GM18526 (cell line): ENCODE results near the gene MAP1B.

Source experiments
- POLR2A ChIP-seq: IDR thresholded peaks from 3 replicates; pipeline ENCODE4 v1.6.1; 2011; ENCODE audit not compliant: insufficient read length; ENCODE audit errors: extremely low read depth

MAP1B gene

GRCh38 chr5:72140711-72141110 lies 33.4 kb downstream of the MAP1B start:
- no peak for TF ChIP-seq POLR2A

GRCh38 chr5:72141440-72142355 lies 34.4 kb downstream of the MAP1B start:
- TF ChIP-seq POLR2A: no peak

- TF ChIP-seq POLR2A: no peak
Measured at GRCh38 chr5:72144762-72145161, 37.5 kb downstream of the MAP1B start.

- TF ChIP-seq POLR2A: no peak
Measured at GRCh38 chr5:72145348-72145747, 38.1 kb downstream of the MAP1B start.

GRCh38 chr5:72146056-72146455 lies 38.8 kb downstream of the MAP1B start:
- no peak for TF ChIP-seq POLR2A

GRCh38 chr5:72147569-72147968 lies 40.3 kb downstream of the MAP1B start:
- TF ChIP-seq POLR2A: no peak

- TF ChIP-seq POLR2A: no peak
Measured at GRCh38 chr5:72149742-72150141, 42.5 kb downstream of the MAP1B start.

GRCh38 chr5:72151169-72151568 lies 43.9 kb downstream of the MAP1B start:
- no peak for TF ChIP-seq POLR2A

- no peak for TF ChIP-seq POLR2A
Measured at GRCh38 chr5:72151646-72152045, 44.4 kb downstream of the MAP1B start.

GRCh38 chr5:72152545-72152944 lies 45.3 kb downstream of the MAP1B start:
- no peak for TF ChIP-seq POLR2A

- TF ChIP-seq POLR2A: no peak
Measured at GRCh38 chr5:72153551-72153950, 46.3 kb downstream of the MAP1B start.

- no peak for TF ChIP-seq POLR2A
Measured at GRCh38 chr5:72154076-72154756, 46.9 kb downstream of the MAP1B start.

- no peak for TF ChIP-seq POLR2A
Measured at GRCh38 chr5:72156946-72157624, 49.8 kb downstream of the MAP1B start.

GRCh38 chr5:72157625-72157962 lies 50.3 kb downstream of the MAP1B start:
- TF ChIP-seq POLR2A: no peak

- no peak for TF ChIP-seq POLR2A
Measured at GRCh38 chr5:72159501-72159911, 52.2 kb downstream of the MAP1B start.

GRCh38 chr5:72160329-72160728 lies 53.1 kb downstream of the MAP1B start:
- TF ChIP-seq POLR2A: no peak
